Measurements from ENCODE around the gene EIPR1. TPM values are rescaled to one million over a fixed set of nuclear protein-coding genes. Genes with fewer than 3 reads are reported as not detected.

EIPR1 gene
- total RNA-seq, 1 experiment from 2014 or later: 27.8 TPM

- H3K79me2 ChIP-seq (ENCODE audit: insufficient read depth, low read length): no peaks in the 10 kb centered on the region
- no peaks in the 10 kb centered on the region for H4K20me1 ChIP-seq (ENCODE audit: control insufficient read depth, insufficient read depth, insufficient read length)
- peak; percentile 61 for DNase-seq
- H4K8ac ChIP-seq (replicated peaks; ENCODE audit: insufficient read length, low read depth, low read length): no peak overlapping the region
- H3K9me3 Mint-ChIP-seq: peaks cover 10 to 11% of the 10 kb centered on the region in 2 experiments
- H2BK12ac ChIP-seq (ENCODE audit: insufficient read length, low read depth, low read length): no peak overlapping the region
- H2BK120ac ChIP-seq (ENCODE audit: low read depth, low read length, poor library complexity, severe bottlenecking): no peak overlapping the region
- no peak overlapping the region for H3K27ac ChIP-seq (ENCODE audit: insufficient read length, low read depth, low read length)
- peaks cover 5% of the 10 kb centered on the region; the same call in 1 of the 2 replicates for H3K4me1 ChIP-seq (ENCODE audit: insufficient read depth, low read length)
- H3T11ph ChIP-seq (ENCODE audit: low read length): no peak overlapping the region
- H3K9me3 ChIP-seq (ENCODE audit: control insufficient read depth, low read depth, low read length): peaks cover 2% of the 10 kb centered on the region
- no CpG with 5 or more reads among the region's 6 CpGs for WGBS (ENCODE audit: extremely low coverage, insufficient read length, low lambda C conversion rate)
- no peaks in the 10 kb centered on the region for H3K79me1 ChIP-seq (ENCODE audit: insufficient read depth, low read depth, low read length, poor library complexity, severe bottlenecking)
- no peak overlapping the region for H2BK5ac ChIP-seq (ENCODE audit: insufficient read length, low read length)
- peaks cover 11 to 13% of the 10 kb centered on the region in 2 experiments for H3K4me1 Mint-ChIP-seq
- H4K91ac ChIP-seq (ENCODE audit: insufficient read length, low read depth, low read length): no peak overlapping the region
- TF ChIP-seq, protein P1, sequence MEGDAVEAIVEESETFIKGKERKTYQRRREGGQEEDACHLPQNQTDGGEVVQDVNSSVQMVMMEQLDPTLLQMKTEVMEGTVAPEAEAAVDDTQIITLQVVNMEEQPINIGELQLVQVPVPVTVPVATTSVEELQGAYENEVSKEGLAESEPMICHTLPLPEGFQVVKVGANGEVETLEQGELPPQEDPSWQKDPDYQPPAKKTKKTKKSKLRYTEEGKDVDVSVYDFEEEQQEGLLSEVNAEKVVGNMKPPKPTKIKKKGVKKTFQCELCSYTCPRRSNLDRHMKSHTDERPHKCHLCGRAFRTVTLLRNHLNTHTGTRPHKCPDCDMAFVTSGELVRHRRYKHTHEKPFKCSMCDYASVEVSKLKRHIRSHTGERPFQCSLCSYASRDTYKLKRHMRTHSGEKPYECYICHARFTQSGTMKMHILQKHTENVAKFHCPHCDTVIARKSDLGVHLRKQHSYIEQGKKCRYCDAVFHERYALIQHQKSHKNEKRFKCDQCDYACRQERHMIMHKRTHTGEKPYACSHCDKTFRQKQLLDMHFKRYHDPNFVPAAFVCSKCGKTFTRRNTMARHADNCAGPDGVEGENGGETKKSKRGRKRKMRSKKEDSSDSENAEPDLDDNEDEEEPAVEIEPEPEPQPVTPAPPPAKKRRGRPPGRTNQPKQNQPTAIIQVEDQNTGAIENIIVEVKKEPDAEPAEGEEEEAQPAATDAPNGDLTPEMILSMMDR (conservative IDR thresholded peaks at IDR 0.05): no peak
- H3K27me3 ChIP-seq (ENCODE audit: insufficient read depth, low read length): no peaks in the 10 kb centered on the region
- no peak overlapping the region for H4K5ac ChIP-seq (ENCODE audit: insufficient read length, low read depth, low read length)
- H3K56ac ChIP-seq (ENCODE audit: insufficient read length, low read depth, low read length): no peak overlapping the region
- H2BK15ac ChIP-seq (ENCODE audit: low read depth, low read length): peak overlapping the region; percentile 84; the same call in 1 of the 2 replicates
- H3K23ac ChIP-seq (ENCODE audit: insufficient read length, low read depth, low read length): no peak overlapping the region
- no peak overlapping the region for H2AFZ ChIP-seq (ENCODE audit: low read length)
- peaks cover 16 to 18% (median 16%) of the 10 kb centered on the region in 3 experiments for H3K36me3 Mint-ChIP-seq (ENCODE audit: insufficient read depth in 1 of 3, low read depth in 3 of 3)
- no peak overlapping the region for H2BK20ac ChIP-seq (ENCODE audit: low read depth, low read length, poor library complexity, severe bottlenecking)
- H3K18ac ChIP-seq (ENCODE audit: insufficient read length, low read depth, low read length): peak overlapping the region; percentile 80
- H3K4me3 Mint-ChIP-seq: no peak overlapping the region
- no peaks in the 10 kb centered on the region for H3K27me3 Mint-ChIP-seq (ENCODE audit: low read depth)
- no peak overlapping the region for H3K9ac ChIP-seq (ENCODE audit: extremely low read depth, insufficient read length, low read length)
- H2AK5ac ChIP-seq (ENCODE audit: insufficient read length, low read length): no peak overlapping the region
- no peak overlapping the region for H3K4ac ChIP-seq (ENCODE audit: low read depth, low read length)
- no peak overlapping the region for H3K4me2 ChIP-seq (ENCODE audit: insufficient read depth, insufficient read length, low read length)
- H3K27ac Mint-ChIP-seq: peak overlapping the region in 2 of 3 experiments; percentile 62 to 65; a peak in 2 of 7 replicates
- no peak overlapping the region; the same call in 1 of the 2 replicates for H3K14ac ChIP-seq (ENCODE audit: insufficient read depth, low read length)
- H3K23me2 ChIP-seq (ENCODE audit: insufficient read length, low read depth, low read length, poor library complexity, severe bottlenecking): no peaks in the 10 kb centered on the region
These were observed 133.8 kb downstream of the EIPR1 start for GRCh38 chr2:3243804-3244203.
